HG03521 (cell line): Measurements from ENCODE around the gene RAB20.
A peak's percentile ranks its signal among the peaks of the same experiment; 100 is the strongest.
"Not testable (repeated sequence)": the region's sequence is repeated elsewhere in the genome, so short reads cannot be mapped to it uniquely, and the experiment has no call there.

Experiments
- ATAC-seq: cut with Tn5 transposase; IDR thresholded peaks from one replicate; pipeline ENCODE4 v1.9.1; 2021; ENCODE audit warnings: mild to moderate bottlenecking, moderate library complexity; ENCODE audit not compliant: unreplicated experiment

Gene RAB20

DNA sequence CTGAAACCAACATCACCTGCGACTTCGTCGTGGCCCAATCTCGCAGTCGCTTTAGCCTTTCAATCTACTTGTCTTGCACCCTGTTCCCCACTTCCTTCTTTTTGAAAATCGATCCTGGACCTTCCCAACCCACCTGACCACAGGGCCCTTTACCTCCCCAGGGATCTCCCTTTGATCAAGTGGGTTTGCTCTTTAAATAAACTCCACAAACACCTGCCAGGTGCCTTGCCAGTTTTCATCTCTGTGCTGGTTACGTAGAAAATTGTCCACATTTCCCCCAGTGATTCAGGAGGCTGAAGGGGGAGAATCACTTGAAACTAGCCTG is 14.5 kb upstream of the RAB20 start:
- ATAC-seq: no peak

DNA sequence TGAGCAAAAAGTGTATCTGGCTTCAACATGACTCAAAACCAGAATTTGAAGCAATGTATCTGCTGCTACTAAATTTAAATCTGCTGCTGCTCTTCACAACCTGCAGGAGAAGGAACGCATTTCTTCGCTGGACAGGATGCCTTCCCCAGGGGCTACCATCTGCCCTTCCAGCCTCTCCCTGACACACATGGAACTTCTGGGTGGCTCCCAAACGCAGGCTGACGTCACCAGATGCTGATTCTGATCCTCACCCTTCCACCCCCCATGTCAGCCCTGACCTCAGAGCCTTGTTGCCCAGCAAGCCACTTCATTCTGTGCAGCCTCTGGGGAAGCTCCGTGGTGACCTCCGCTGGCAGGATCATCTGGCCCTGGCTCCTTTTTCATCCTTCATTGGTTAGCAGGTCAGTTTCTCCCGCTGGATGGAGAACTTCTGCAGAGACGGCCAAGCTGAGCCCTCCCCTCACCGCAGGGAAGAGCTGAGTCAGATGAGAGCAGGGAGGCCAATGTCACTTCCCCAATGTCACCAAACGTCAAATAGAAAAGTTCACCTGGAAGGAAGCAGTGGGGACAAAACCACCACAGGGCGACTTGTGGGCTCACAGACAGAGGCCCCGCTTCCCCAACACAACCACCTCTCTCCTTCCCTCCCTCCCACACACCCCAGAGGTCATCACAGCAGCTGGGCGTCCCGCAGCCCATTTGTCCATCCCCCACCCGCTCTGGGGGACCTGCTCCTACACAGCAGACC is 14.0 kb upstream of the RAB20 start:
- ATAC-seq: peak; percentile 66

DNA sequence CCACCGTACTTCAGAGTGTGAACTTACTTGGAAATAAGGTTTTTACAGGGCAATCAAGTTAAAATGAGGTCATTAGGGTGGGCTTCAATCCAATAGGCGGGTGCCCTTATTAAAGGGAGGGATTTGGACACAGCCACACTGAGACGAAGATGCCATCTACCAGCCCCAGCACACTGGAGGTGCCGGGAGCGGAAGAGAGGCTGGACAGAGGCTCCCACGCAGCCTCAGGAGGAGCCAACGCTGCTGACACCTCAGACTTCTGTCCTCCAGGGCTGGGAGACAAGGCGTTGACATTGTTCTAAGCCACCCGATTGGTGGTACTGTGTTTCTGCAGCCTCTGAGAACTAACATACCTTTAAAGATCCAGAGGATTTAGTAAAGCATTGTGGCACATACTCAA is 12.6 kb upstream of the RAB20 start:
- ATAC-seq: no peak

DNA sequence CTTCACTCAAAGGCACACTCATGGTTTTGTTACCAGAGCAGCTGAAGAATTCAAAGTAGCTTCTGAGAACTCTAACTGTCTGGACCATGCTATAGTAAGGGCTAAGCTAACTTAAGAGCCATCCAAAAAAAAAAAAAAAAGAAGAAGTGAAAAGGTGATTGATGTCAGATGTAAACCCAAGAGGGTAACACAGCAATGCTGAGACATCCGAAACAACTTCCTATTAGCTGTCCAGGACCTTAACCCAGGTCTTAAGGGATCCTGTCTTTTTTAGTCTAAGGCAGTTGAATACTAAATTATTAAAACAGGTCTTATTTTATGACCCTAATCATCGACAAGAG is 11.2 kb upstream of the RAB20 start:
- no peak for ATAC-seq

DNA sequence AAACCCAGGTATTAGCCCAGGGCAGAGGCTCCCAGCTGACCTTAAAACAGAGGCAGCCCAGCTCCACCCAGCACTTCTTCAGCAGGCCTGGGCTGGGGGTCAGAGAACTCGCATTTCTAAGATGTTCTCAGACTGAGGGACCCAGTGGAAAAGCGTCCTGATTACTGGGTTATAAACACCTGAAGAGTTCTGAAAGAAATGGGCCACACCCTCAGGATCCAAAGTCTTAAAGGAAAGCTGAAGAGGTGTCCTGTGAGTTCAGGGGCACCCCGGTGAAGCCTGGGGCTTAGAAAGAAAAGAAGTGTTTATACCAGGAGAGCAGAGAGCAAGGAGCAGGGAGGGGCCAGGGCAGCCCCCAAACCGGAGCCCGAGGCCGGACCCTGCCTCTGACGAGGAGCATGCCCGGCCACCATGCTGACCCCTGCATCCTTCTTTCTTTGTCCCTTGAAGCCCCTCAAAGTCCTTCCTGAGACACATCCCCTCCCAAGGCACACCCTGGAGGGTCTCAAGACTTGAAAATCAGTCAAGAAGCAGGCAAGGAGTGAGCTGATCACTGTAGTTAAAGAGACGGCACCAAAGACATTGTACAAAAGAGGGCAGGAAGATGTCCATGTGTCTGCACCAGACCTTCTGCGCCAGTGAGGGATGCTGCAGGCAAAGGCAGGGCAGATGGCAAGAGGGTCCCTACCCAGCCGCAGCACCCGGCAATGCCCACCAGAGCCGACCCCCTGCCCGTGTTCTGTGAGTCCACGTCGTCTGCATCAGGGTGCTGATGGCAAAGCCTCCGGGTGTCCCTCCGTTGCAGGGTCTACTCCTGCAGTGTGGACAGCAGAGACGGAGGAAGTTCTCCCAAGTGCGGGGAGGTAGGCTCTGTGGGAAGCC is 10.6 kb upstream of the RAB20 start:
- no peak for ATAC-seq

DNA sequence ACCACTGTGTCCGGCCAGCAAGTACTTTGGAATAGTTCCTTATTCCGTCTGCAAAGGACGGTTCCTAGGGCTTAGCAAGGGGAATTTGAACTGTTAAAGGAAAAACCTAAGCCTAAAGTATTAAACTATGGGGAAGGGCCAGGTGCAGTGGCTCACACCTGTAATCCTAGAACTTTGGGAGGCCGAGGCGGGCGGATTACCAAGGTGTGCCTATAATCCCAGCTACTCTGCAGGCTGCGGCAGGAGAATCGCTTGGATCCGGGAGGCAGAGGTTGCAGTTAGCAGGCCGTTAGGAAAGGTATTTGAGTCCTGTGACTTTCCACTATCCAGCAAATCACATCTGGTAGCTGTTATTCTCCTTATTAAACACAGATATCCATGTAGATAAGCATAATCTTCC is 9.4 kb upstream of the RAB20 start:
- ATAC-seq: no peak

DNA sequence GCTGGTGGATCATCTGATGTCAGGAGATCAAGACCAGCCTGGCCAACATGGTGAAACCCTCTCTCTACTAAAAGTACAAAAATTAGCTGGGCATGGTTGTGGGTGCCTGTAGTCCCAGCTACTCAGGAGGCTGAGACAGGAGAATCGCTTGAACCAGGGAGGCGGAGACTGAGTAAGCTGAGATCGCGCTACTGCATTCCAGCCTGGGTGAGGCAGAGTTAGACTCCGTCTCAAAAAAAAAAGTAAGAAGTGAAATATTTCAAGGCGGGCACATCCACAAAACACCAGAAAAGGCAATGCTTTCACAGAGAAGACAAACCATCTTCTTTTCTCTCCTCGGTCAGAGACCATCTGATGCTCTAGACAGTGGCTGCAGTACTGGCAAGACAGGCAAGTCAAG is 8.4 kb upstream of the RAB20 start:
- ATAC-seq: not testable (repeated sequence)

DNA sequence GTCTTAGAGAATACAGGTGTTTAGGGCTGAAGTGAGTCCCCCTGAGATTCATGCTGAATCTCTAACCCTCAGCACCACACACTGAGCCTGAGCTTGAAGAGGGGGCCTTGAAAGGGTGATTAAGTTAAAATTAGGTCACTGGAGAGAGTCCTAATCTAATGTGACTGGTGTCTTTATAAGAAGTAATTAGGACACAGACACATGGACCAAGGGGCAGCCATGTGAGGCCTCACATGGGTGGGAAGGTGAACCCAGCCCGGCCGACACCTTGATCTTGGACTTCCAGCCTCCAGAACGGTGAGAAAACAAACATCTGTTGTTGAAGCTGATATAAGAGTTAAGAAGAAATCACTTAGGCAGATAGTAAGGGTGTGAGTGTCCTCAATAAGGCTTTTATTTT is 7.1 kb upstream of the RAB20 start:
- ATAC-seq: no peak

DNA sequence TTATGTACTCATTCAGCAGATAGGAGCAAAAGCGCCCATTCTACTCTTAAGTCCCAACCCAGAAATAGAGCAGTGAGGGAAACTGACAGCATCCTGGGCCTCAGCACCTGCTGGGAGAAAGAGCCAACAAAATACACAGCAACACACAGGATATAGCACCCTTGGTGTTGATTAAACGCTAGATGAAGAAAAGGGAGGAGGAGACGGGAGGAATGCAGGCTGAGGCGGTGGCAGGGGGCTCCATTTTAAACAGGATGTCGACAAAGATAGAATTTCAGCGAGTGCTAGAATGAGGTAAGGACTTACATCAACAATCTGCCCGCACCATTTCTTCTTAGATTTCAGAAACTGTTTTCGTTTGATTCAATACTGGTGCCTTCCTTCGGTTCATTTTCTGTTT is 4.6 kb upstream of the RAB20 start:
- ATAC-seq: no peak

DNA sequence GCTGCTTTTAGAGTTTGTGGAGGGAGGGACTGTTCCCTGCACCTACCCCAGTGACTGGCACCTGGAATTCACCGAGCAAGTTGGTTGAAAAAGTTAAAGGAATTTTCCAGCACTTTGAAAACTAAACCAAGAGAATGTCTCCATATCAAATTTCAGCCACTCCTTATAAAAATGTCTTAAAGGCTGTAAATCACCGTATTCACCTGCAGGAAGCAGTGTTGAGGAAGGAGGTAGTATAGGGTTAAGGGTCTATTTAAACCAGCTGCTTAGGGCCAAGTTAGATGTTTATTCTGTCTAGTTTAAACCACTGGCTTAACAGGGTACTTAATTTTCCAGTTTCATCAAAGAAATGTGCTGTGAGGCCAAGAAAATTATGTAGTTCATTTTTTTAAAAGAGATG is 3.8 kb upstream of the RAB20 start:
- no peak for ATAC-seq

DNA sequence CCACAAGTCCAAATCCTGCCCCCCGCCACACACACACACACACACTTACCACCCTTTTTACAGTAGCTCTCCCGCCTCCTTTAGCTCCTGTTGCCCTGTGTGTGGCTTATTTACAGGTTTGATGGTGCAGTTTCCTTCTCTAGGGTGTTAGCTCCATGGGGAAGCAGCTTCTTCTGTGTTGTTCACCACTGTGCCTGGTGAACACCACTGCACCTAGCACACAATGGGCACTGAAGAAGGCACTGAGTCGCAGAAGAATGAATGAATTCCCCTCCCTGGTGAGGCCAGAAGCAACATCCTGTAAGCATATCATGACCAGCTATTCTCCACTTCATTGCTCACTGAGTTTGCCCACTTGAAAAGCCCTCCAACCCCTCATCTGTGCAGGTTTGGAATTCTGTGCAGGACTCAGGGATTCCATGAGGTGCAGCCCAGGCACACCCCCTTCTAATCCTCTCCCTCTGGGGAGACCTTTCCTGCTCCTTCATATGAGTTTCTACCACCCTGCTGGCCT is 3.0 kb upstream of the RAB20 start:
- ATAC-seq: no peak

DNA sequence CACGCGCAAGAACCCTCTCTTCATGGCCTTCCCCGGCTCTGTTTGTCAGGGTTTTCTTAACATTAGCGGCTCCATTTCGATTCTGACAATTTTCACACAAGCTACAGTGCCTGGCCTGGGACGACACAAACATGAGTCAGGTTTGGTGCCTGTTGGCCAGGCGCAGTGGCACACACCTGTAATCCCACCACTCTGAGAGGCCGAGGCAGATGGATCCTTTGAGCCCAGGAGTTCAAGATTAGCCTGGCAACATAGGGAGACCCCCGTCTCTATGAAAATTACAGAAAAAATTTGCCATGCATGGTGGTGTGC is 1.9 kb upstream of the RAB20 start:
- ATAC-seq: no peak

DNA sequence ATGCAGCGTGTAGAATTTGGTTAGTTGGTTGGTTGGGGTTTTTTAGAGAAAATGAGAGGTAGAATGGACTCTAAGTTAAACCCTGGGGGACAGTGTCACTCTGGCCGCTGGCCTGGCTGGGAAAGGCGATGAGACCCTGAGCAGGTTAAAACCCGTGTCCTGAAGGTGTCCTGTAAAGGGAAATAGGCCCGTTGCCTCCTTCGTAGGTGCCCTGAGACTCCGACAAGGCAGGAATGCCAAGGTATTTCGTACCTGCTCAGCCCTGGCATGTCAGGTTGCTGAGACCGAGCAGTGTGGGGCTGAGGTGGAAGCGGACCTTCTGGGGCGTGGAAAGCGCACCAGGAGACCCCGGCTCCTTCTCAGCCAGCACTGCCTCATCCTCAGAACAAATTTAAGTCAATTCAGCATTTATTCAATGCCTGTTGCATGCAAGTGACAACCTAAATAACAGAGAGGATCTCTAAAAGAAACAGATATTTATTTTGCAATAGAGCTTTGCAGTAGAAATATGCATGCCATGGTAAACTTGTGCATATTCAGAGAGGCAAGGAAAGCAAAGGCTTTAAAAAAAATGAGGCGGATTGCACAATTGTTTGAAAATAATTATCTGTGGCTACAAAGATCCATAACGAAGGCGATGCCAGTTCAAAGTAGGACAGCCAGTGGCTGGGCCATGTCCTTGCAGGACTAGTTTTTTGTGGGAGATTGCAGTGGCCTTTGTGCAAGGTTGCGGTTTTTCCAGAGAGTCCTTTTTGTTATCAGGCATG is 1.4 kb upstream of the RAB20 start:
- no peak for ATAC-seq

DNA sequence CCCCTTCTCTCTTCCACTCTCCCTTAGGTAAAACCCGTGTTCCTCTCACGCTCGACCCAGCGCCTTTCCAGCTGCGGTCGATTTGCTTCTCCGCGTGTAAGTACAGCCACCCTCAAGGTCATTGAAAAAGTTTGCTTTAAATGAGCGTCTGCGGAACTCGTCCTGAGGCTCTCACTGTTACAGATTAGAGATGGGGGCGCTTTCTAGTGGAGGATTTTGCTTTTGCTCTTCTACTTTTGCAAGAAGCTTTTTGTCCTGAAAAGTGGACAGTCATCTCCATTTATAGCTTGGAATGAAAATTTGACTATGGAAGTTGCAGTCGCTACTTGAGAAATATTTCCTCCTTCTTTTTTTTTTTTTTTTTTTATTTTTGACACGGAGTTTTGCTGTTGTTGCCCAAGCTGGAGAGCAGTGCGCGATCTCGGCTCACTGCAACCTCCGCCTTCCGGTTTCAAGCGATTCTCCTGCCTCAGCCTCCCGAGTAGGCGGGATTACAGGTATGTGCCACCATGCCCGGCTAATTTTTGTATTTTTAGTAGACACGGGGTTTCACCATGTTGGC is 595 bp upstream of the RAB20 start:
- ATAC-seq: no peak

DNA sequence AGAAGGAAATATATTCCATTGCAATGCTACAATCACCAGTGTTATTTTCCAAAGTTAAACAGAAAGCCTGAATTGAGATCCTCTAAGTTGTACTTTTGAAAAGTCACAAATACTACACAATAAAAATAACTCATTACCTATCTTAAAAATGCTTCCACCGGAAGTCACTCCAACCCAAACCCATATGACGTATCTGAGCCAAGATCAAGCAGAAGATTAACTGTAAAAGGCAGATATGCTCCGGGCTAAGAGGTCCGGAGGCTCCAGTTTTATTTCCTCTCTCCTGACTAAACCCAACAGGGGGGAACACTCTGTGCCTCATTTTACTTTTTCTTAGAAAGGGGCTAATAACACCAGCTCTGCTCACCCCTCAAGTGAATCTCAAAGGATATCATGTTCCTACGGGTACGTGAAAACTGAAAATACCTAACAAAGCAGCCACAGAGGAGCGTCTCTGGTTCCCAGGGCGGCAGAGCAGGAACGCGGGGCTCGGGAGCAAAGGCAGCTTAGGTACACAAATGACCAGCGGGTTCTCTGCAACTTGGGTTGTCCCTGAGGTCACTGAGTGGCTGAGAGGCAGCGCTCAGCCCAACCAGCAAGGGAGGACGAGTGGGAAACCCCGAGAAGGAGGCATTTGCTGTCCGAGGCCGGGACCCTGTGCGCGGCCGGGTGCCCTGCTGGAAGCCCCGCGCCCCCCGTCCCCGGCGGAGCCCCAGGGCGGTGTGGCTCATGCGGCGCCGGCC is 750 bp downstream of the RAB20 start:
- ATAC-seq: no peak

DNA sequence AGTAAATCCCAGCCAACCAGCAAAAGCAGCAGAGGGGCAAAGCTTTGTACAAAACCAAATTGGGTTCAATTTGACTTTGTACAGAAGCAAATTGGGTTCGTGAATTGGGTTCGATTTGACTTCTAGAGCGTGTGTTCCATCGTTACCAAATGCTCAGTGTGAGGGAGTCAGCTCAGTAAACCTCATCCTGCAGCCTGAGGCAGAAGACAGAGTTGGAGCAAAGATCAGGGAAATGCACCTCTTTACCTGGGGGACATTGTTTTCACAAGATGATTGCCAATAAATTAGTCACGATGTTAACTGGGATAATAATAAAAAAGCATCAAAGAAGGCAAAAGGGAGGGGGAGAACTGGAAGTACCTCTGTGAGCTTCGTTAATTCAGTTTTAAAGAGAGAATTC is 1.5 kb downstream of the RAB20 start:
- ATAC-seq: no peak

DNA sequence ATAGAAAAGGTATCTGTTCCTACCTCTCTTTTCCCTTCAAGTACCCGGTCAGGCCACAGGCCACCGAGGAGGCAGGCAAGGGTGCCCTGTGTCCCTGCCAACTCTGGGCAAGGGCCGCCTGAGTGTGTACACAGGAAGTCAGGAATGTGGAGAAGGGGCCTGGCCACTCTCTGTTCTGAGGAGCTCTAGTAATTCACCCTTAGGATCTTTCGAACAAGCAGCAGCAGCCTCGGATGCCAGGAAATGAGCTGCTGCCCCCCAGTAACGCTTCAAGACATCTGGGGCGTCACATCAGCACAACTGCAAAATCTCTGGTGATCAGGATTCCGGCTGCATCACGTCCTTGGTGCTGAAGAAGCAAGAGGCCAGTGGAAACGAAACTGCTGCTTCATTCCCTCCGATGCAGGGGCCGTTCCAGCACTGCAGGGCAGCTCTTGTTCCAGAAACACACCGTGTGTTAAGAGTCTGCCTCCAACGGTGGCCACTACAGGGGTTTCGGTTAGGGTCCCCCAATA is 2.0 kb downstream of the RAB20 start:
- no peak for ATAC-seq

DNA sequence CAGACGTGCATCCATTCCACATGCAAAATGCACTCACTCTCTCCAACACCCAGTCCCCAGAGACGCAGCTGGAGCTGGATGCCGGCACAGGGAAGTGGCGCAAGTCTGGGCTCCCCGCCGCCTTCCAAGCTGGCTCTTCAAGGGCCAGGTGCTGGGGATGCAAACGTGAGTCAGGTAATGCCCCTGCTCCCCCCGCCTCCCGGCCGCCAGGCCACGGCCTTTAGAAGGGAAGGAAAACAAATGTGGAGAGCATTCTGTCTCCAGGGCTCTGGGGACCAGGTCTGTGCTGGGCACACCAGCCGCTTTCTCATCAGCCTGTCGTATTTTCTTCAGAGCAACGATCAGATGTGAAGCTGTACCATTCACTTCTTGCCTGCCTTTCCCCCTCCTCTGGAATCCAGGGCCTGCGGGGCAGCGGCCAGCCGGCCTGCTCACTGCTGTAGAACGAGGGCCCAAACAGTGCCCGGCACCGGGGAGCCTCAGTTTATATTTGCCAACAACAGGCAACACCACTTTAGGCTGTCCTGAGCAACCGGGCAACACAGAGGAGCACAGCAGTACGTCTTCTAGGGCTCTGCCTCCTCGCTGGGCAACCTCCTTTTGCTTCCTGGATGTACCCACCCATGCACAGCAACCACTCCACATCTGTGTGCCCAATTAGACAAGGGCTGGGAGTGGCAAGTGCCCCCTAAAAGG is 3.8 kb downstream of the RAB20 start:
- no peak for ATAC-seq

DNA sequence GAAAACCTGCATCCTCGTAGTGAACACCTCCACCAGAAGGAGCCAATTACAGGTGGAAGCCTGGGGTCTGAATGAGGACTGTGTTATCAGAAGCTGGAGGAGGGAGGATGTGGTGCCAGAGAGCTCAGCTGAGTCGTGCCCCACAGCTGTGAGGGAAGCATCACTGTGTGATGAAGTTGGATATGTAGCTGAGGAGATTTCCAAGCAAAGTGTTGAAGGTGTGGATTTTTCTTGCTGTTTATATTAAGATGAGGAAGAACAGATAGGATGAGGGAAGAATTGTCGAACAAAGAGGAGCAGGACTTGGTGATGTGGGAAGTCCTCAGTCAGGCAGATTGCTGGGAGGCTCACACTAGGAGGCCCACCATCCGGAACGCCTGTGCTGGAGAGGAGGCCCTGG is 4.4 kb downstream of the RAB20 start:
- ATAC-seq: no peak

DNA sequence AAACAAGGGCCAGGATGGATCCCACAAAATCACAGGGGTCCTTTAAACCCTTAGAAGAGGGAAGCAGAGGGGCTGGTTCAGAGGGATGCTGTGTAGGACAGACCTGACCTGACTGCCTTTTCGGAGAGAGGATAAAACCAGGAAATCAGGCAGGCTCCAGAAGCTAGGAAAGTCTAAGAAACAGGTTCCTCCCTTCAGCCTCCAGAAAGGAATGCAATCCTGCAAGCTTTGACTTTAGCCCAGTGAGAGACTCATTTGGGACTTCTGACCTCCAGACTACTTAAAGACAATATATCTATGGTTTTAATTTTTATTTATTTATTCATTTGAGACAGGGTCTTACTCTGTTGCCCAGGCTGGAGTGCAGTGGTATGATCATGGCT is 5.3 kb downstream of the RAB20 start:
- no peak for ATAC-seq
